Colon (tissue), 2 donors: ENCODE data around the gene ARID1B.

Experiments used
- FAIRE-seq: peaks from 2 replicates; lab custom pipeline; 2012; peaks lifted over from hg19 to GRCh38; lab: Jason Lieb, UNC
- donor health status: control.
- donor health status: control.

Gene ARID1B

DNA sequence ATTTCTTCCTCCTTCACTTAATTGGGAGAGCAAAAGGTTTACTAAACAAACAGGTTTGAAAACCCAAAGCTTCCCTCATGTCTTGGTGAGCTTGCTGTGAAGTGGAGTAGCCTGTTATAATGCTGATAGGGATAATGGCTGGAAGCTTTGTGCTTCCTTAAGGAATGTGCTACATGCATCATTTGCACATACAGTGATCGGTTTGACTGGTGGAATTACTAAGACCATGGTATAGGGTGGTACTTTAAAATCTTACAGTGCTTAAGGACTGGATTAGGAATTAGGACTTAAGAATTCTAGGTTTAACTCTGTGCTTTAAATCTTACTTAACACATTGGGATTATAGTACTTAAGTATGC is 75.7 kb downstream of the ARID1B start:
- FAIRE-seq = no peak

DNA sequence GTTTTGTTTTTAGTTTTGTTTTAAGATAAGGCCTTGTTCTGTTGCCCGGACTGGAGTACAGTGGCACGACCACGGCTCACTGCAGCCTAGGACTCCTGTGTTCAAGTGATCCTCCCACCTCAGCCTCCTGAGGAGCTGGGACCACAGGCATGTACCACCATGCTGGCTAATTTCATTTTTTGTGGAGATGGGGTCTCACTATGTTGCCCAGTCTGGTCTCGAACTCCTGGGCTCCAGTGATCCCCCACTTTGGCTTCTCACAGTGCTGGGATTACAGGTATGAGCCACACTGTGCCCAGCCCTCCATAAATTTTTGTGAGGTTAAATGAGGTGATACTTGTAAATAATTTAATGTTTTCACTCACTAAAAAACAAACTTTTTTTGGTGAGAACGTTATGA is 76.6 kb downstream of the ARID1B start:
- no peak for FAIRE-seq

DNA sequence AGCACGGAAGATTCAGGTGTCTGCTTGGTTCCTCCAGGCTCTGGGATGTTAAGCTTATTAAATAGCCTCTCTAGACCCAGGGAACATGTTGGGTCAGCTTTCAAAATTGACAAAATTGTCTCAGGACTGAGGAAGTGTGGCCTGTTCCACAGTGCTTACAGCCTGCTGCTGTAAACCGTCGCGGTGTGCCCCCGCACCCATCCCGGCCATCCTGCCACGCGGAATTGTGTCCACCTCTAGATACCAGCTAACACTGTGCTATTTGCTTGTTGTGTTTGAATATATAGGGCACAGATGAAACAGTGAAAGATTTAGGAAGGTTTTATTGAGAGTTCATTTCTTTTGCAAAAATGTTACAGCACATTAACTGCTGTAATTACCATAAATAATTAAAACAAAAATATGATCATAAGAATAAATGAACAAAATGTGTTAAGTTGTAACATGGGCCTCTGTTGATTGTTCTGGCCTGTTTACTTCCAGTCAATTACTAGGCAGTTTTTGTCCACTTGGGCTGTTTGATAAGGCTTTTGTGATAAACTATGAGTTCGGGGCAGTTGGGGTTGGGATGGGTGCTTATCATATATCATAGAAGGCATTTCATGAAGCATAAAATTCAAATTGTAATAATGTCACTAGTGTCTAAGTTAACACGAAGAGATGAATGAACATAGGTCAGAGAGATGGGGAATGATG is 77.4 kb downstream of the ARID1B start:
- FAIRE-seq = no peak

DNA sequence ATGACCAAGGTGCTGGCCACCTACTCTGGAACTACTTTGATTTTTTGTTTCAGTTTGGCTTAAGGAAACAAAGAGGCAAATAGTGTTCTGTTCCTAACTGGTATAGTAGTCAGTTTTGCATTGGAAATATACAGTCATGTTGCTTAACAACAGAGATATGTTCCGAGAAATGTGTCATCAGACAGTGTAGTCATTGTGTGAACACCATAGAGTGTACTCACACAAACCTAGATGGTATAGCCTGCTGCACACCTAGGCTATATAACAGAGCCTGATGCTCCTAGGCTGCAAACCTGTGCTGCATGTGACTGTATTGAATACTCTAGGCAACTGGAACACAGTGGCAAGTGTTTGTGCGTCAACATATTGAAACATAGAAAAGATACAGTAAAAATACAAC is 80.4 kb downstream of the ARID1B start:
- no peak for FAIRE-seq

DNA sequence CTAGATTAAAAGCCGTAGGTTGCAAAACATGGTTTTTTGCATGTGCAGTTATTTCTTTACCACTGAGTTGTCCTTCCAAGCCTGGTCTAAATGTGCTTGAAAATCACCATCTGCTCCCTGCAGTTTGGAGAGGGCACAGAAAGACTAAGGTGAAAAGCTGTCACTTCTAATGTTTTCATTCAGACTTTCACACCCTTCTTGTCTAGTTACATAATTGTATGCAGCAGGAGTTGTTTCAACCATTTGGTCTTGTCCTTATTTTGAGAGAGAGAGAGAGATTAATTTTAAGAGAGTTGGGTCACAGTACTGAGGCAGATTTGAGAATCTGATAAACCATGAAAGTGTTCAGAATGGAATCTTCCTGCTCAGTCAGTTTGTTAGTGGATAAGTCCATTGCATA is 82.5 kb downstream of the ARID1B start:
- FAIRE-seq = no peak

DNA sequence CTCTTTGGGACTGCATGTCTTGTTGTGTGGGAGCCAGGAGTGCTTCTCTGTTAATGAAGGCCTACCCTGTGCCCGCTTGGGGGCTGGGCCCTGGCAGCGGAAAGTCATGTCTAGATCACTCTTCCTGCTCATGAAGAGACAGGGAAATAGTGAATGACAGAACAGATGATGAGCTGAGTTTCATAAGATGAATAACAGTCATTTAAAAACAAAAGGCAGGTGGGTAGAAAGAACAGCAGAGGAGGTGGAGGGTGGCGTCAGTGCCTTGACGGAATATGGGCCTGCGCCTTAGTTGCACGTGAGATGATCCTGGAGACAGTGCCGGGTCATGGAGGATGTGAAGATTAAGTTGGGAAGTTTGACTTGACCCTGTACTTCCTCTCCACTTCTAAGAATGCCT is 85.5 kb downstream of the ARID1B start:
- FAIRE-seq = no peak

DNA sequence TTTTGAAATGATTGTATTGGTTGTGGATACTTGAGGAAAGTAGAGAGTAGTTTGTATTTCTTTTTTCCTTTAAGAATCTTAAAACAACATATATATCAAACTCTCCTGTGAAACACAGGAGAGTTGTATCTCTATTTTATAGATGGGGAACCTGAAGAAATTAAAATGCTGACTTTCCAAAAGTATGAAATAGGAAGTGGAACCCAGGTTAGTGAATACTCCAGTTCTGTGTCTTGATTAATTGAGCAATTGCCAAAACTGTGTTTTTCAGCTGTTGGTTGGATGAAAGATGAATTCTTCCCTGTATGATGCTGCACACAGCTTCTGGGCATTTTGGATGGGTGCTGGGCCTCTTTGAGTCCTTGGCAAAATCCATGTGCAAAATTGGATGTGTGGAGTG is 86.3 kb downstream of the ARID1B start:
- no peak for FAIRE-seq

DNA sequence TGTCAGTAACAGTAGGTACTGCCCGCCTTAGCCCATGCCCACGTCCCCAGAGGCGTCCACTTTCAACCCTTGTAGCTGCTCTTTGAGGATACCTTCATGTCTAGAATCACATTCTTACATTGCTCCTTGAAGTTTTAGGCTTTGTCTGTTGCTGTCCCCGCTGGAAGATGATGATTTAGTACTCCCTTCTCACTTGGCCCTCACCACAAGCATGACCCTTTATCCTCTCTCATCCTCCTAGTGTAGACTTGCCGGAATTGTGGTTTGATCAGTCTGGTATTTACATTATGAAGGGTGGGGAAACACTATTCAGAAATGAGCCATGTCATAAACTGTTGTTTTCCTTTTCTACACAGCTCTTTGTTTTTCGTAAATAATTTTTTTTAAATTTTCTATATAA is 87.4 kb downstream of the ARID1B start:
- no peak for FAIRE-seq

DNA sequence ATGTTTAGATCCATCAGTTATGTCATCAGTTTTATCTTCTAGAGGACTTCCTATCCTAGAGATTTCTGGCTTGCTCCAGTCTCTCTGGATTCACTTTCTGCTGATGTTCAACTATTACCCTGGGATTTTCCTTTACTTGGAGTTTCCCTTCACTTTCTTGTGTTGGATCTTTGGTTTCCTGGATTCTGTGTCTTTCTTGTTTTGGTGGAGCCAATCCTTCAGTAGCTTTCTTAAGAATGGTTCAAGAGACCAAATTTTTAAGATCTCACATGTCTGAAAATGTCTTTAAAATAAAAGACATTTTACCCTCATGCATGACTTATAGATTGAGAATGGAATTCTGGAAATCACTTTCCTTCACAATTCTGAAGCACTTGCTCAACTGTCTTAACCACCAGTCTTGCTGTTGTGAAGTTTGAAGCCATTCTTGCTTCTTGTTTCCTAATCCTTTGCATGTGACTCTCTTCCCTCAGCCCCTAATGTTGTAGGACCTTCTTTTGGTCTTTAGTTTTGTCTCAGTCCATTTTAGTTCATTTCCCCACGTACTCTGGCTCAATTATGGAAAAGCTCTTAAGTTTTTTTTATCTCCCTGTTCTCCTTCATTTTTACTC is 87.9 kb downstream of the ARID1B start:
- no peak for FAIRE-seq

DNA sequence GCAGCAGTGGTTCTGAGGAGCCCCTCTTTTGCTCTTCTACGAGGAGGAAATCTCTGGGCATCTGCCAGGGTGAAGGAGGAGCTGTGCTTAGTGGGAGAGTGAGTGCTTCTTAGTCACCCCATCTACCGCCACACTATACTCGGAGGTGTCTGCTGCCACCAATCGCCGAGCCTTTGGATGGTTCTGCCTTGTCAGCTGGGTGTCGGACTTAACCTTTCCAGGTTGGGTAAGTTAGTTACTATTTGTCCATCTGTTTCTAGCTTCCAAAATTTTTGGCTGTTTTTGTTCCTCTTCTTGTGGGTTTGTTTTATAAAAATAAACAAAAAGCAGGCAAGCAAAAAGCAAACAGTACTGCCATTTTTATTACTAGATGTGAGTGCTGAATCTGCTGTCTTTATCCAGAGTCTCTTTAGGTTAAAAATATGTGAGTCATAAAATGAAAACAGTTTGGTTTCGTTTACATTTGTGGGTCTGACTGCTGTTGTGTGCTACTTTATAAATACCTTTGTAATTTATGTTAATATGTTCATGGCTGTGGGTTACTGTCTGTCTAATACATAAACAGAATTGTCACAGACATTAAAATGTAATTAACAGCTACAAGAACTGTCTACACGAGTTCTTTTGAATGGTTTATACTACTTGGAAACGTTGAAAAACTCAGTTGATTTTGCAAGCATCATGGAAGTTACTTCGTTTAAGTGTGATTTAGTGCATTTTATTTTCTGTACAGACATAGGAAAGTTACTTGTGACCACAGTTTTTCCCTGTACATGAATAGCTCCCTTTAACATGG is 89.2 kb downstream of the ARID1B start:
- FAIRE-seq = no peak

DNA sequence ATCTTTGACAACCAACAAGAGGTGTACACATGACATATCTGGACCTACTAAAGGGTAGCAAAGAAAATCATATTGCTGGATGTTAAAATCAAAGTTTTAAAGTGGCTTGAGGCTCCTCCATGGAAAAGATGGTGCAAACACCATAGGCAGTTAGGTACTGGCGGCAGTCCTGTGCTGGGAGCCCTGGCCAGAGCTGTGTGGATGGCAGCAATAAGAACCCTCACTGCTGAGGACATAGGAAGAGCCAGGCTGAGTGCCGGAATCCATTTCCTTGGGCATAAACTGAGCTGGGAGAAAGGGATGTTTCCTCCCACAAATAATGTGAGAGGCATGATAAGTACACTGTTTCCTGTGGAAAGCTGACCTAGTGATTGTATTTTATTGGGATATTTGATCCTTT is 89.9 kb downstream of the ARID1B start:
- no peak for FAIRE-seq

DNA sequence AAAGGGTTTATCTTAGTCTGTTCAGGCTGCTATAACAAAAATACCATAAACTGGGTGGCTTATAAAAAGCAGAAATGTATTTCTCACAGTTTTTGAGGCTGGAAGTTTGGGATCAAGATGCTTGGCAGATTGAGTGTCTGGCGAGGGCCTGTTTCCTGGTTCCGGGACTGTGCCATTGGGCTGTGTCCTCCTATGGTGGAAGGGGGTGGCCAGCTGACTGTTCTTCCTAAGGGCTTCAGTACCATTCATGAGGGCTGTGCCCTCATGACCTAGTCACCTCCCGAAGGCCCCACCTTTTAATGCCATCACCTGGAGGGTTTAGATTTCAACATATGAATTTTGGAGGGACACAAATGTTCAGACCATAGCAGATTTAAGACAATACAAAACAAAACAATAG is 91.2 kb downstream of the ARID1B start:
- FAIRE-seq = no peak

DNA sequence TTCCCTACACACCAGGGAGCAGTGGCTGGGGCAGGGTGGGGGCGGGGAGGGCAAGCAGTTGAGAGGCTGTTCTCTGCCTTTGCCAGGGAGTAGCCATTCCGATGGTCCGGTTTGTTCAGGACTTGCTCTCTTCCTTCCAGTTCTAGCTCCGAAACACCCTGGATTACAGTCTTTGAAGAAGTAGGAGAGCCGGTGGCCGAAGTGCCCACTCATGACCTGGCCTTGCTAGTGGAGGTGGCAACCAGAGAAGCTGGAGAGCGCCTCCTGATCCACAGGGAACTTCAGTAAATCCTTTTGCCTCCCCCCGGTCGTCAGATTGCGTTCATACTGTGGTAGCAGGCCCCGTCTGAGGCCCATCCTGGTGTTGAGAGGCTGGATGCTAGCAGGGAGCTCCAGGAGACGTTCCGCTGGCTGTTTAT is 92.8 kb downstream of the ARID1B start:
- FAIRE-seq = no peak

DNA sequence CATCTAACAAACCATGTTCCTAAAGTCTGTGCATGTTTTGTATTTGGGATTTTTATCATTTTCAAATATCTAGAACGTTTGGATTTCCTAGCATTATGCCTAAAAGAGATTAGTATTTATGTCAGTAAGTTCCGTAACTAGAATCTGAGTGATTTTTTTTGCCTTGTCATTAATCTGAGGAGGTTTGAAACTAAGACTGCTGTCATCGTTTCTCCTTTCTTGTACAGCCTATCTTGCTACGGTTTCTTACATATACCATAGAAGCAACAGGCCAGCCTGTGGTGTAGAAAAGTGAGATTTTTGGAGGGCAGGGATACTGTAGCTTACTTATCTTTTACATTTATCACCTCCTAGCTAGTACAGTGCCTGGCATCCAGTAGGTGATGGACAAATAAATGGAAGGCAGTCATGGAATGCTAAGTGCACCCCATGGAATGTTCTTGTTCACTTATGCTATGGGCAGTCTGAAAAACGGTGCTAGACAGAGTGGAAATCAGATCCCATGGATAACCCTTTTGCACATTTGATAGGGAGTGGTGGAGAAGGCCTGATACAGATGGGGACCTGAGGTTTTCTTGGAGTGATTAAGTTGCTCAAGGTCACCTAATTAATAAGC is 93.9 kb downstream of the ARID1B start:
- FAIRE-seq = no peak

DNA sequence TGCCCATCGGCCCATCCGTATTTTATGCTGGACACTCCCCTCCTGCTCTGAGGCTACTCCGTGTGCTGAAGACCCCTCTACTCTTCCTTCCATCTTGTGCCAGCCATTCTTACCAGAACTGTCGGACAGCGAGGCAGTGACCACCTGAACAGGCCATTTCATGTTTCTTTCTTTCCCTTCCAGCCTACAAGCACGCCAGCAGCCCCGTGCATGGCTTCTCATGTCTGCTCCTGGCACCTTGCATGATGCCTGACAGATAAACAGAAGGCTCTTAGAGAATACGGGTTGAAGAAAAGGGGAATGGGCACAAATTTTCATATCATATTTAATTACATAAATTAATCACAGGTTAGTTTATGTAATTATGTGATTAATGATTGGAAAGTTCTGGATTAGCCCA is 95.7 kb downstream of the ARID1B start:
- FAIRE-seq = no peak

DNA sequence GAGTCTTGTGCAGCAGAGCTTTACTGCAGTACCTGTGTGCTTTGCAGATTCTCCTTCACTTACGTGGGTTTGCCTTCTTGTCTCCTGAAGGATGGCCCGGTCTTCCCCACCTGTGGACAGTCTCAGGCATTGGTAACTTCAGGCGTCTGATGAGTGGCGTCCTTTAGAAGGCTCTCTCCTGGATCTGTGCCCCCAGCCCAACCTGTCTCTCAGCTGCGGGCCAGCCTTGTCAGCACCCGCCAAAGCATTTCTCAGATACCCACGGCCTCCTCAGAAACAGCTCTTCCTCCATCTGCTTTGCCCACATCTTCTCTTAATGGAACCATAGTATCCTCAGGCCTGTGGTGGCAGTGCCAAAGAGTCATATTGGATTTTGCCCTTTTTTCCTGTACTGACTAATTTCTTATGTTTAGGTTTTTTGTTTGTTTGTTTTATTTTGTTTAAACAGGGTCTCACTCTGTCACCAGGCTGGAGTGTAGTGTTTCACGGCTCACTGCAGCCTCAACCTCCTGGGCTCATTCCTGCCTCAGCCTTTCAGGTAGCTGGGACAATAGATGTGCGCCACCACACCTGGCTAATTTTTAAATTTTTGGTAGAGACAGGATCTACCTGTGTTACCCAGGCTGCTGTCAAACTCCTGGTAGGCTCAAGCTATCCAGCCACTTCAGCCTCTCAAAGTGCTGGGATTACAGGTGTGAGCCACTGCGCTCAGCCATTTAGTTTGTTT is 96.6 kb downstream of the ARID1B start:
- FAIRE-seq = no peak

DNA sequence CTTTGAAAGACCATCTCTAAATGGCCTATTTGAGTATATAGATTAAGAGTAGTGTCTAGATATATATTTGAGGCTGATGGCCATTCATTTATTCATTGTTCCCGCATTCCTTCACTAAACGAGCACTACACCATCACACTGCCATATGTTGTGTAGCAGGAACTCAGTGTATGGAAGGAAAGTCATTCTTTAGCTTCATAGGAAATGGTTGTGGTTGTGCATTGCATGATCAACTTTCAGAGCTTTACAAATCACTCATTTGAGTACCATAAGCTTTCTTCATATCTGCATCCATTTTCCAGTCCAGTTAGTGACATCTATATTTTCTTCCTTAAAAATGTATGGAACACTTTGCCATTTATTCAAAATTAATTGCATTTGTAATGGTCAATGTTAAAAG is 97.9 kb downstream of the ARID1B start:
- no peak for FAIRE-seq

DNA sequence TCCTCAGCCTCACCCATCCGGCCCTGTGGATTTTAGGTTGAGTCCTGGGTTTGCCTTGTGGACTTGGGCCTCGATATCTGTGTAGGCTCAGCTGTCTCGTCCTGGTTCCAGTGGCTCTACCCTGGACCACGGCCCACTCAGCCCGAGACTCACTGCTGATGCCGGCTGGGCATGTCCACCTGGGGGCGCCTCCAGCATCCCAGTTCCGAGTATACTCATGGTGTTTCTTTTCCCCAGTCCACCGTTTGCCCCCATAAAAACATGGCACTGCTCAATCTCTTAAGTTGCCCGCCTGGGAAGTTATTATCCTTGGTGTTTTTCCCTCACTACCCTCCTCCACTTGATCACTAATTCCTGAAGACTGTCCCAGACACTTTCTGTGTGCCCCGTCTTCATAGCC is 99.1 kb downstream of the ARID1B start:
- no peak for FAIRE-seq

DNA sequence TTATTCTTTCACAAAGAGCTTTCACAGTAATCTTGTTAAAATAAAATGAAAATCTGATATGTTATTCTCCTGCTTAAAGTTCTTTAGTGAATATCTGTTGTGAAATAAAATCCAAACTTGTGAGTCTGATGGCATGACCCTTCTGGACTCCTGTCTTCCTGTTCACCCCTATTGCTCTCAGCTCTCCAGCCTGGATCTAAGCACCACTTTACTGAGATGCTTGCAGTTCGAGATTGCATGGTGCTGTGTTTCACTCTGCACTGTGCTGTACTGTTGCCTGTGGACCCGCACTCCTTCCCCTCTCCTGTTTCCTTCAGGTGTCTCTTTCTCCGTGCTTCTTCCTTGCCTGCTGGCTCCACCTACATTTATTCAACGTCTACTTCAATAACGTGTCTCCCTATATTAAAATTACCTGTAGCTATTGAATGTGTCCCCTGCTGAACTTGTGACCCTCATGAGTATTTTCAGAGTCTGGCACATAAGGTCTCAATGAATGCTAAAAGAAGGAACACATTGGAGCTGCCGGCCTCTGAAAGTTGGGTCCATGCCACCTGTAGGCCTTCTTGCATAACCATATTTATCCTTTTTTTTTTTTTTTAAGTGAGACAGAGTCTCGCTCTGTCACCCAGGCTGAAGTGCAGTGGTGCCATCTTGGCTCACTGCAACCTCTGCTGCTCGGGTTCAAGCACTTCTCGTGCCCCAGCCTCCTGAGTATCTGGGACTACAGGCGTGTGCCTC is 100.1 kb downstream of the ARID1B start:
- FAIRE-seq = no peak

DNA sequence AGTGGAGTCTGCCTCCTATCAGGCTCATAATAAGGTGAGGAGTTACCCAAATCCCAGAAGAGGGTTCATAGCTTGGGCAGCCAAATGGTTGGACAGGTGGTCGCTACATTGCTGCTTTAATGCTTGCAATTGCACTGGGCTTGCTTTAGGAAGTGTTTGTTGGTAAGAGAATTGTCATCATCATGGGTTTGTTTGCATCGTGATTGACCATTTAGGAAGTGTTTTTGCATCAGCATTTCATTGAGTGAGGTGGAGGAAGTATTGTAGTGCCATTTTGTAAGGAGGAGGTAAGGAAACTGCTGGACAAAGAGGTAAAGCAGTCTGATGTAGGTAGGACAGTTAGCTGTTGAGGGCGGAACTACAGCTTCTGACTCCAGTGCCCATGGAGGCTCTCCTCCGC is 101.5 kb downstream of the ARID1B start:
- no peak for FAIRE-seq

DNA sequence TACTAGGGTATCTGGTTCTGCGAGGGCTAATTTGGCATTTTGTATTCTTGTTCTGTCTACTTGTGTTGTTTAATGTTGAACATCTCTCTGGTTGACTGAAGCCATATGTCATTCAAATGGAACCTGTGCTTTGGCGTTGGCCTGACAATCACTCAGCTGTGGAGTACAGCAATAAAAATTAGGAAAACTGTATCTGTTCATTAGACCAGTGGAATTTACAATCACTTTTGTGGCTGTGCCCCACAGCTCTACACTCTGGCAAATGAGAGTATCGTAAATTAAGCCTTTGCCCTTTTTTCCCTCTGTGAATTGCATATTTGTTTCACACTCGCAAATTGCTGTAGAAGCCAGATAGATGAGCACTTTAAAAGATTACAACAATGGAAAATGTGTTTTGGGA is 102.0 kb downstream of the ARID1B start:
- no peak for FAIRE-seq

DNA sequence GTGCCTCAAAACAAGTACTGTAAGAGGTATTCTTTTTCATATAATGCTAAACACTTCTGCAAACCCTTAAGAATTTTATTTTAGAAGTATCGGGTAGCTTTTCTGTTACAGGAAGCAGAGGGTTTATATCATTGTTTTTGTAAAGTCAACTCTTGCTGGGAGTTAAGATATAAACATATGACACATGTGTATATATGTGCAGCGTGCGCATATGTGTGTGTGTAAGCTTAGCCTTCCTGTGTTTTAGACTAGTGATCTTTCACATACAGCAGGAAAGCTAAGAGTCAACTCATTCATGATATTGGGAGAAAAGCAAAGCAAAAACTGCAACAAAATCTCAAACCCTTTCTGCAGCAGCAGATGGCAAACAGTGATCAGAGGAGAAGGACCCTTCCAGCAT is 102.4 kb downstream of the ARID1B start:
- no peak for FAIRE-seq
